SK-N-SH (cell line): Measurements from ENCODE around the gene JOSD1.

Source experiments
- CHD2 ChIP-seq: fragments of 150-350 bp; IDR thresholded peaks from 2 replicates; pipeline ENCODE4 v1.6.1; 2018; ENCODE audit warnings: low read length; ENCODE audit not compliant: partially characterized antibody
- EZH2phosphoT487 ChIP-seq: fragments of 200-600 bp; sonication (generic); IDR thresholded peaks from 2 replicates; pipeline ENCODE4 v1.6.1; 2017; ENCODE audit warnings: low read depth, mixed run types, mild to moderate bottlenecking, antibody characterized with exemption, moderate library complexity, borderline replicate concordance
- GATA2 ChIP-seq: sonication (generic); formaldehyde crosslinking; IDR thresholded peaks from 2 replicates; pipeline ENCODE4 v1.5.0; 2020; ENCODE audit warnings: mild to moderate bottlenecking, missing genetic modification reagents
- MXI1 ChIP-seq: IDR thresholded peaks from 2 replicates; pipeline ENCODE4 v1.6.1; 2012; ENCODE audit warnings: mild to moderate bottlenecking, low read depth, low read length, improper control_type of control experiment
- NRF1 ChIP-seq: IDR thresholded peaks from 2 replicates; pipeline ENCODE4 v1.6.1; 2012; ENCODE audit warnings: low read depth, mild to moderate bottlenecking, low read length
- POLR2AphosphoS5 ChIP-seq: IDR thresholded peaks from 2 replicates; pipeline ENCODE4 v1.6.1; 2012; ENCODE audit warnings: low read depth, low read length
- RCOR1 ChIP-seq: fragments of 150-350 bp; IDR thresholded peaks from 2 replicates; pipeline ENCODE4 v1.6.1; 2017; ENCODE audit warnings: antibody characterized with exemption, low read length
- REST ChIP-seq: IDR thresholded peaks from 2 replicates; pipeline ENCODE4 v1.6.1; 2012; ENCODE audit warnings: mild to moderate bottlenecking, low read depth, low read length, moderate library complexity
- RXRA ChIP-seq: IDR thresholded peaks from 2 replicates; pipeline ENCODE4 v1.4.0; 2012; ENCODE audit warnings: low read depth, mild to moderate bottlenecking, borderline replicate concordance
- TEAD4 ChIP-seq: IDR thresholded peaks from 2 replicates; pipeline ENCODE4 v1.4.0; 2012; ENCODE audit warnings: mild to moderate bottlenecking, borderline replicate concordance; ENCODE audit not compliant: insufficient read depth
- USF1 ChIP-seq: IDR thresholded peaks from 2 replicates; pipeline ENCODE4 v1.4.0; 2012; ENCODE audit warnings: low read depth, borderline replicate concordance
- USF2 ChIP-seq: fragments of 150-350 bp; IDR thresholded peaks from 2 replicates; pipeline ENCODE4 v1.6.1; 2017; ENCODE audit warnings: antibody characterized with exemption, low read length, low read depth, borderline replicate concordance
- TF ChIP-seq, protein P1 (sequence below): fragments of 200-600 bp; sonication (generic); IDR thresholded peaks from 2 replicates; pipeline ENCODE4 v1.6.1; 2017; ENCODE audit warnings: antibody characterized with exemption, mild to moderate bottlenecking, moderate library complexity
- TF ChIP-seq, protein P2 (sequence below): IDR thresholded peaks from 2 replicates; pipeline ENCODE4; 2012

DNA sequence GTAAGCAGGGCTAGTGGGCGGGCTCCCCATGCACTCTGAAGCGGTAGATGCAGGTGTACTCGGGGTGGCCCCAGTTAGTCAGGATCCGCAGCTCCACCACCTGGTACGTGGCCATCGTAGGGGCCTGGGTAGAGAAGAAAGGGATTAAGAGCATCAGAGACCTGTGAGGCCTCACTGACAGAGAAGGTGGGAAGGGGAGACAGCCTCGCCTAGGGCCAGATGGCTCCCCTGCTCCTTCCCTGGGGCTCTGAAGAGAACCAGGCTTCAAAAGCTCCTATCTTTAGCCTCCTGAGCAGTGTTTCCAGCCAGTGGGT is 35.5 kb upstream of the JOSD1 start:
- TF ChIP-seq, protein P1, sequence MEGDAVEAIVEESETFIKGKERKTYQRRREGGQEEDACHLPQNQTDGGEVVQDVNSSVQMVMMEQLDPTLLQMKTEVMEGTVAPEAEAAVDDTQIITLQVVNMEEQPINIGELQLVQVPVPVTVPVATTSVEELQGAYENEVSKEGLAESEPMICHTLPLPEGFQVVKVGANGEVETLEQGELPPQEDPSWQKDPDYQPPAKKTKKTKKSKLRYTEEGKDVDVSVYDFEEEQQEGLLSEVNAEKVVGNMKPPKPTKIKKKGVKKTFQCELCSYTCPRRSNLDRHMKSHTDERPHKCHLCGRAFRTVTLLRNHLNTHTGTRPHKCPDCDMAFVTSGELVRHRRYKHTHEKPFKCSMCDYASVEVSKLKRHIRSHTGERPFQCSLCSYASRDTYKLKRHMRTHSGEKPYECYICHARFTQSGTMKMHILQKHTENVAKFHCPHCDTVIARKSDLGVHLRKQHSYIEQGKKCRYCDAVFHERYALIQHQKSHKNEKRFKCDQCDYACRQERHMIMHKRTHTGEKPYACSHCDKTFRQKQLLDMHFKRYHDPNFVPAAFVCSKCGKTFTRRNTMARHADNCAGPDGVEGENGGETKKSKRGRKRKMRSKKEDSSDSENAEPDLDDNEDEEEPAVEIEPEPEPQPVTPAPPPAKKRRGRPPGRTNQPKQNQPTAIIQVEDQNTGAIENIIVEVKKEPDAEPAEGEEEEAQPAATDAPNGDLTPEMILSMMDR = no peak
- TF ChIP-seq NRF1 (no peak), EZH2phosphoT487 (no peak), REST (no peak), CHD2 (no peak), USF1 (no peak), POLR2AphosphoS5 (no peak), RCOR1 (no peak), TEAD4 (no peak), USF2 (no peak), RXRA (no peak), GATA2 (no peak), MXI1 (no peak)
- TF ChIP-seq, protein P2, sequence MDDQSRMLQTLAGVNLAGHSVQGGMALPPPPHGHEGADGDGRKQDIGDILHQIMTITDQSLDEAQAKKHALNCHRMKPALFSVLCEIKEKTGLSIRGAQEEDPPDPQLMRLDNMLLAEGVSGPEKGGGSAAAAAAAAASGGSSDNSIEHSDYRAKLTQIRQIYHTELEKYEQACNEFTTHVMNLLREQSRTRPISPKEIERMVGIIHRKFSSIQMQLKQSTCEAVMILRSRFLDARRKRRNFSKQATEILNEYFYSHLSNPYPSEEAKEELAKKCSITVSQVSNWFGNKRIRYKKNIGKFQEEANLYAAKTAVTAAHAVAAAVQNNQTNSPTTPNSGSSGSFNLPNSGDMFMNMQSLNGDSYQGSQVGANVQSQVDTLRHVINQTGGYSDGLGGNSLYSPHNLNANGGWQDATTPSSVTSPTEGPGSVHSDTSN = no peak
